ENCODE results near the gene ARMC7.

The ARMC7 gene

GRCh38 chr17:75147878-75148546 lies 38.2 kb downstream of the ARMC7 start:
- Histone ChIP-seq H3K4me1 (ENCODE audit: control insufficient read depth, low read length) (peaks cover 13% of the 10 kb centered on the region), H3K4me2 (ENCODE audit: low read length) (no peak overlapping the region), H3K27me3 (ENCODE audit: control insufficient read depth, low read length) (no peaks in the 10 kb centered on the region), H3K27ac (ENCODE audit: low read depth, low read length) (no peak overlapping the region), H4K20me1 (ENCODE audit: control insufficient read depth, insufficient read depth, low read depth, low read length) (peaks cover 8% of the 10 kb centered on the region), H3K36me3 (ENCODE audit: control insufficient read depth, low read length) (peaks cover 78% of the 10 kb centered on the region), H3K4me3 (ENCODE audit: low read length) (no peak overlapping the region), H3K9me3 (ENCODE audit: control insufficient read depth, insufficient read depth, low read length) (no peaks in the 10 kb centered on the region), H3K79me2 (ENCODE audit: control insufficient read depth, low read length) (peaks cover 59% of the 10 kb centered on the region), H3F3A (ENCODE audit: control insufficient read depth, insufficient read depth) (0 out of 2 replicates have a peak, but pooled peaks cover 5% of the 10 kb centered on the region), H3K9me2 (replicated peaks; ENCODE audit: control insufficient read depth, low read length) (no peaks in the 10 kb centered on the region)
- TF ChIP-seq EZH2phosphoT487 (IDR thresholded peaks at IDR 0.05; ENCODE audit: borderline replicate concordance, low read length) (no peak), CTCF (IDR thresholded peaks at IDR 0.05; ENCODE audit: low read depth, low read length, poor library complexity, severe bottlenecking) (no peak)

- H3K9me3 ChIP-seq (ENCODE audit: control insufficient read depth, insufficient read depth, low read length): no peaks in the 10 kb centered on the region
- peaks cover 49% of the 10 kb centered on the region for H3K36me3 ChIP-seq (ENCODE audit: control insufficient read depth, low read length)
- no peaks in the 10 kb centered on the region for H3K9me2 ChIP-seq (replicated peaks; ENCODE audit: control insufficient read depth, low read length)
- peaks cover 14% of the 10 kb centered on the region for H3F3A ChIP-seq (ENCODE audit: control insufficient read depth, insufficient read depth)
- peaks cover 26% of the 10 kb centered on the region for H3K4me1 ChIP-seq (ENCODE audit: control insufficient read depth, low read length)
- peak overlapping the region; percentile 94 for H3K4me3 ChIP-seq (ENCODE audit: low read length)
- H3K4me2 ChIP-seq (ENCODE audit: low read length): peak overlapping the region; percentile 85
- peaks cover 74% of the 10 kb centered on the region for H3K79me2 ChIP-seq (ENCODE audit: control insufficient read depth, low read length)
- H3K27me3 ChIP-seq (ENCODE audit: control insufficient read depth, low read length): no peaks in the 10 kb centered on the region
- H4K20me1 ChIP-seq (ENCODE audit: control insufficient read depth, insufficient read depth, low read depth, low read length): peaks cover 10% of the 10 kb centered on the region
- no peak overlapping the region for H3K27ac ChIP-seq (ENCODE audit: low read depth, low read length)
- no peak for TF ChIP-seq EZH2phosphoT487 (IDR thresholded peaks at IDR 0.05; ENCODE audit: borderline replicate concordance, low read length)
- TF ChIP-seq CTCF (IDR thresholded peaks at IDR 0.05; ENCODE audit: low read depth, low read length, poor library complexity, severe bottlenecking): no peak
These were observed 42.2 kb downstream of the ARMC7 start for GRCh38 chr17:75151930-75152329.

- Histone ChIP-seq H4K20me1 (ENCODE audit: control insufficient read depth, insufficient read depth, low read depth, low read length) (peaks cover 10% of the 10 kb centered on the region), H3K27me3 (ENCODE audit: control insufficient read depth, low read length) (no peaks in the 10 kb centered on the region), H3K4me3 (ENCODE audit: low read length) (peak overlapping the region; percentile 94), H3K79me2 (ENCODE audit: control insufficient read depth, low read length) (peaks cover 70% of the 10 kb centered on the region), H3K9me3 (ENCODE audit: control insufficient read depth, insufficient read depth, low read length) (no peaks in the 10 kb centered on the region), H3K27ac (ENCODE audit: low read depth, low read length) (0 out of 2 replicates have a peak overlapping the region, but pooled peaks have one; percentile 46), H3K4me1 (ENCODE audit: control insufficient read depth, low read length) (peaks cover 26% of the 10 kb centered on the region), H3K9me2 (replicated peaks; ENCODE audit: control insufficient read depth, low read length) (no peaks in the 10 kb centered on the region), H3F3A (ENCODE audit: control insufficient read depth, insufficient read depth) (peaks cover 14% of the 10 kb centered on the region), H3K4me2 (ENCODE audit: low read length) (peak overlapping the region; percentile 85), H3K36me3 (ENCODE audit: control insufficient read depth, low read length) (peaks cover 49% of the 10 kb centered on the region)
- TF ChIP-seq CTCF (IDR thresholded peaks at IDR 0.05; ENCODE audit: low read depth, low read length, poor library complexity, severe bottlenecking) (no peak), EZH2phosphoT487 (IDR thresholded peaks at IDR 0.05; ENCODE audit: borderline replicate concordance, low read length) (no peak)
These were observed 42.8 kb downstream of the ARMC7 start for GRCh38 chr17:75152523-75152921.
